Stimulated activated CD4-positive, alpha-beta T cell treated with anti-CD3 and anti-CD28 coated beads, Interleukin-2, amount 100 ng/mL, for 48 hours (primary cell): Measurements from ENCODE around the gene SDK1.
"Not testable (repeated sequence)": the region's sequence is repeated elsewhere in the genome, so short reads cannot be mapped to it uniquely, and the experiment has no call there.

ENCODE experiments used
- DNase-seq, 2 donors: peaks; one replicate each; pipeline ENCODE4 v3.0.0-alpha.2; 2020

SDK1 gene

GRCh38 chr7:4091767-4092166 lies 790.7 kb downstream of the SDK1 start:
- no peak for DNase-seq

- DNase-seq: no peak
These were observed 792.0 kb downstream of the SDK1 start for GRCh38 chr7:4093035-4093434.

- no peak for DNase-seq
These were observed 792.4 kb downstream of the SDK1 start for GRCh38 chr7:4093483-4093882.

- not testable (repeated sequence) for DNase-seq
These were observed 793.1 kb downstream of the SDK1 start for GRCh38 chr7:4094158-4094557.

- DNase-seq: no peak
These were observed 796.1 kb downstream of the SDK1 start for GRCh38 chr7:4097001-4097609.

GRCh38 chr7:4098169-4098568 lies 797.1 kb downstream of the SDK1 start:
- DNase-seq: no peak

GRCh38 chr7:4099651-4100050 lies 798.6 kb downstream of the SDK1 start:
- no peak for DNase-seq

GRCh38 chr7:4100148-4100547 lies 799.1 kb downstream of the SDK1 start:
- DNase-seq: no peak

GRCh38 chr7:4100691-4101090 lies 799.6 kb downstream of the SDK1 start:
- DNase-seq: no peak

GRCh38 chr7:4102231-4102841 lies 801.3 kb downstream of the SDK1 start:
- no peak for DNase-seq

- DNase-seq: no peak
These were observed 802.5 kb downstream of the SDK1 start for GRCh38 chr7:4103352-4104091.

GRCh38 chr7:4107839-4108238 lies 806.8 kb downstream of the SDK1 start:
- DNase-seq: no peak

GRCh38 chr7:4108951-4109350 lies 807.9 kb downstream of the SDK1 start:
- no peak for DNase-seq

- no peak for DNase-seq
These were observed 808.5 kb downstream of the SDK1 start for GRCh38 chr7:4109481-4110110.

GRCh38 chr7:4110438-4110837 lies 809.4 kb downstream of the SDK1 start:
- DNase-seq: no peak

- no peak for DNase-seq
These were observed 810.1 kb downstream of the SDK1 start for GRCh38 chr7:4111166-4111565.

- DNase-seq: no peak
These were observed 812.2 kb downstream of the SDK1 start for GRCh38 chr7:4113271-4113670.

- DNase-seq: no peak
These were observed 812.9 kb downstream of the SDK1 start for GRCh38 chr7:4113976-4114375.

GRCh38 chr7:4115442-4115841 lies 814.4 kb downstream of the SDK1 start:
- DNase-seq: no peak

- DNase-seq: no peak
These were observed 815.0 kb downstream of the SDK1 start for GRCh38 chr7:4115941-4116610.

GRCh38 chr7:4119848-4120247 lies 818.8 kb downstream of the SDK1 start:
- no peak for DNase-seq

- no peak for DNase-seq
These were observed 822.3 kb downstream of the SDK1 start for GRCh38 chr7:4123346-4123745.

GRCh38 chr7:4123823-4124222 lies 822.8 kb downstream of the SDK1 start:
- DNase-seq: no peak
